Activated CD4-positive, CD25-positive, alpha-beta regulatory T cell (primary cell): ENCODE data around the gene ANKRD36.
"Not testable (repeated sequence)": the region's sequence is repeated elsewhere in the genome, so short reads cannot be mapped to it uniquely, and the experiment has no call there.

Experiments used
- DNase-seq, 4 experiments: peaks; one replicate each; lab custom pipeline; 2025; lab: John Stamatoyannopoulos, UW

The ANKRD36 gene

DNA sequence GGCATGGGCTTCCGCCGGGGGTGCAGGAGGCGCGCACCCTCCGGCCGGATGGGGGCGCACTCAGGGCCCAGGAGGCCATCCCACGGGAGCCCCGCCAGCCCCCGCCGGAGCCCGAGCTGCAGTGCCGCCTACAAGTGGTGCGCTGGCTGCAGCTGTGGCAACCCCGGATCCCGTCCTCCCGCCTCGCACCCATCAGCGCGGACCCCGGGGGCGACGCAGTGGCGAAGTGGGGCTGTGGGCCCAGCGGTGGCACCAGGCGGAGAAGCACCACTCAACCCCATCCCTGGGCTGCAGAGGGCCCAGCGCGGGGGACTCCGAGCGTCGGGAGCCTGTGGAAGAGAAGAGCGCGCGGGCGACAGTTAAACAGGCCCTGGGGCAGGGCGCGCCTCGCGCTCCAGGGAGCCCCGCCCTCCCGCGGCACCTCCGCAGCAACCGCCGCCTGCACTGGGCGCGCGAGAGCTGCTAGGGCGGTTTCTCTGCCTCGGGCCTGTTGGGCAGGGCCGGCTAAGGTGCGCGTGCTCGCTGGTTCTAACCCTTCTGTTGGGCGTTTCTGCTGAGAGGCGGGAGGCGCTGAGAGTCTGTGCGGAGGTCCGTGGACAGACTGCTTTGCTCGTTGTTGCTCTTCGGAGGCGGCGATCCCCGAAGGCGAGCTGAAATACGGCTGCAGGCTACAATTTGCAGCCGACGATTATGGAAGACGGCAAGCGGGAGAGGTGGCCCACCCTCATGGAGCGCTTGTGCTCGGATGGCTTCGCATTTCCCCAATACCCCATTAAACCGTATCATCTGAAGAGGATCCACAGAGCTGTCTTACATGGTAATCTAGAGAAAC, at the start of gene ANKRD36:
ANKRD36 (plus strand) TSS at position 104 of the 832 bp plus-strand sequence; CDS start at position 691, 587 bp downstream.
- not testable (repeated sequence) for DNase-seq

DNA sequence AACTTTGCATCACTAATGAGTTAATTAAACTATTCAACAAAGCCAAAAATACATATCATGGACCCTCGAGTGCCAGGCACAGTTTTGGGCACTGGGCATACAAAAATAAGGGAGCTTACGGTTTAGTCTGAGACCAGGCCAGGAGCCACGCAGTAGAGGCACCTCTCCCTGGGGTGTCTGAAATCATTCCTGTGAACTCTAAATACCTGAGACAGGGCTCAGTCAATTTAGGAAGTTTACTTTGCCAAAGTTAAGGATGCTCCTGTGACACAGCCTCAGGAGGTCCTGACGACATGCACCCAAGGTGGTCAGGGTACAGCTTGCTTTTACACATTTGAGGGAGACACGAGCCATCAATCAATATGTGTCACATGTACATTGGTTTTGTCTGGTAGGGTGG, 46.9 kb upstream of the ANKRD36 start:
- DNase-seq: not testable (repeated sequence)

- DNase-seq: no peak
Measured at GRCh38 chr2:97067279-97068004, 45.5 kb upstream of the ANKRD36 start.

GRCh38 chr2:97068074-97068473, 44.9 kb upstream of the ANKRD36 start:
- DNase-seq: no peak

- not testable (repeated sequence) for DNase-seq
Measured at GRCh38 chr2:97068722-97069121, 44.2 kb upstream of the ANKRD36 start.

GRCh38 chr2:97070915-97071314, 42.0 kb upstream of the ANKRD36 start:
- DNase-seq: not testable (repeated sequence)

DNA sequence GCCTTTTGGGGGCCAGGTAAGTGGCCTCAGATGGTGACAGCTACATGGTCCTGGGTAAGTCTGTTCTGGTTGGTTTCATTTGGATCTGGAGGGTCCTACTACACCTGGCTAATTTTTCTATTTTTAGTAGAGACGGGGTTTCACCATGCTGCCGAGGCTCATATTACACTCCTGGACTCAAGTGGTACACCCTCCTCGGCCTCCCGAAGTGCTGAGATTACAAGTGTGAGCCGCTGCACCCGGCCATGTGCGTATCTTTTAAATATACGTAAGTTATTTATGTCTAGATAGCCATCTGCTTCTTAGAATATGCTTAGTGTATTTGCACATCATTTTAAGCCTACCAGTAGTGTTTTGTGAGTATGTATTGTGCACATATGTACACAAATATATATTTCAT, 35.7 kb upstream of the ANKRD36 start:
- not testable (repeated sequence) for DNase-seq

DNA sequence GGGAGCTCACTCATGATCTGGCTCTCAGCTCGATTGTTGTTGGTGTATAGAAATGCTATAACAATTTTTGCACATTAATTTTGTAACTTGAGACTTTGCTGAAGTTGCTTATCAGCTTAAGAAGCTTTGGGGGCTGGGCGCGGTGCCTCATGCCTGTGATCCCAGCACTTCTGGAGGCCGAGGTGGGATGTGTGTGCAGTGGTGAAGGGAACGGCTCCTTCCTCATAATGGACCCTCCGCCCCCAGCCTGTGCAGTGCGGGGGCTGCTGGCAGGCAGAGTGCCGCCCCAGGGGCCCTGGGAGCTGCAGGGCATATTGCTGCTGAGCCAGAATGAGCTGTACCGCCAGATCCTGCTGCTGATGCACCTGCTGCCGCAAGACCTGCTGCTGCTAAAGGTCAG, 32.1 kb upstream of the ANKRD36 start:
- not testable (repeated sequence) for DNase-seq

DNA sequence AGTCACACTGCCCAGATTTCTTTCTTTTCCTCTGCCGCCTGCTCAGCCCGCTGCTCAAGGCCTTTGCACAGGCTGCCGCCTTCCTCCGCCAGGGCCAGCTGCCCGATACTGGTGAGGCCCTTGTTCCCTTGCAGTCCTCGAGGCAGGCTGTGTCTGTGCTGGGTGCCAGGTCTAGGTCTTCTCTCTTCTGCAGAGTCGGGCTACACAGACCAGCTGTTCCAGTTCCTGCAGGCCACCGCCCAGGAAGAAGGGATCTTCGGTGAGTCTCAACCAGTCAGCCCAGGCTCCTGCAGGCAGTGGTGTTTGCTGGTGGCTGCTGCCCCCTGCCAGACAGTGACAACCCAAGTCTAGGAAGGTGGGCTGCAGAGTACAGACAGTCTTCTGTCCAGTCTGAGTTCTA, 30.7 kb upstream of the ANKRD36 start:
- not testable (repeated sequence) for DNase-seq

DNA sequence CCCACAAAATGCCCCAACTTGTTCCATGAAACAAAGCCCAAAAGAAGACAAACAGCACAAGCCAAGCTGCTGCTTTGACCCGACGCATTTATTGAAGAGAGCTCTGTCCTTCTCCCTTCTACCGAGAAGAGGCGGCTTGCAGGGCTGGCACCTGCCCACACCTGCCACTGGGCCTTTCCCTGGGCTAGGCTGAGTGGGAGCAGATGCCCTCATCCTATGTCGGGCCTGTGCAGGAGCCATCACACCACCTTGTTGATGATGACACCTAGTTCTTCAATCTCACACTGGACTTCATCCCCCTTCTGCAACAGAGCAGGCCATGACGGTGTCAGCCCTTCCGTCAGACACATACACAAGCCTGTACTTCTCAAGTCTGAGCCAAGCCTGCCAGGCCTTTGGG, 29.4 kb upstream of the ANKRD36 start:
- not testable (repeated sequence) for DNase-seq

GRCh38 chr2:97085093-97085492, 27.9 kb upstream of the ANKRD36 start:
- DNase-seq: not testable (repeated sequence)

- not testable (repeated sequence) for DNase-seq
Measured at GRCh38 chr2:97088706-97089105, 24.2 kb upstream of the ANKRD36 start.

- not testable (repeated sequence) for DNase-seq
Measured at GRCh38 chr2:97092946-97093345, 20.0 kb upstream of the ANKRD36 start.

DNA sequence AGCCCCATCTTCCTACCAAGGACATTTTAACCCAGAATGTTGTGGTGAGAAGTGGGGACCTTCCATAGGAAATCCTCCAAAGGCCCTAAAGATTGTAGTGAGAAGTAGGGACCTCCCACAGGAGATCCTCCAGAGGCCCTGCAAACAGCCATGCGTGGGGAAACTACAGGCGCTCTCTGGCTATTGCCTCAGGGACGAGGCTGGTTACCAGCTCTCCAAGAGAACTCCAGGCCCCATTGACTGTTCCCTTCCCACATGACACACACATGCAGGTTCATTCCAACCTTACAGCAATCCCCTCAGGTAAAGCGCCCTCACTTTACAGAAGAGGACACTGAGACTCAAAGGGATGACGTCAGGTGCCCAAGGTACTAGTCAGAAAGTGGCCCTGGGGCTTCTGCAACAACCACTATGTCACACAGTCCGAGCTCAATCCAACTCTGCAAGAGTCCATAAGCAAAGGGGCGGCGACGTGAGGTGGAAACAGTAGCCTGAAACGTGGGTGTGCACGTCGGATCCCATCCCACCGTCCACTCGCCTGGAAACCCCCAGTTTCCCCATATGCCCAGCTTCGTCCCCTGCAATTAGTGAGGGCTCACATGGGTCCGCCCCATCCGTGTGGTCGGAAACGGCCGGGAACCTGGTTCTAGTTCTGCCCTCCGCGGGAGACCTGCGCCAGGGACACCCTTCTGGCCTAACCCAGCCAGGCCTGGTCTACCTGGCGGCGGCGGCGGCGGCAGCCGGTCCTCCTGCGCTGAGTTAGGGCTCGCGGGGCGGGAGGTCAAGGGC, 18.8 kb upstream of the ANKRD36 start:
- DNase-seq: not testable (repeated sequence)

DNA sequence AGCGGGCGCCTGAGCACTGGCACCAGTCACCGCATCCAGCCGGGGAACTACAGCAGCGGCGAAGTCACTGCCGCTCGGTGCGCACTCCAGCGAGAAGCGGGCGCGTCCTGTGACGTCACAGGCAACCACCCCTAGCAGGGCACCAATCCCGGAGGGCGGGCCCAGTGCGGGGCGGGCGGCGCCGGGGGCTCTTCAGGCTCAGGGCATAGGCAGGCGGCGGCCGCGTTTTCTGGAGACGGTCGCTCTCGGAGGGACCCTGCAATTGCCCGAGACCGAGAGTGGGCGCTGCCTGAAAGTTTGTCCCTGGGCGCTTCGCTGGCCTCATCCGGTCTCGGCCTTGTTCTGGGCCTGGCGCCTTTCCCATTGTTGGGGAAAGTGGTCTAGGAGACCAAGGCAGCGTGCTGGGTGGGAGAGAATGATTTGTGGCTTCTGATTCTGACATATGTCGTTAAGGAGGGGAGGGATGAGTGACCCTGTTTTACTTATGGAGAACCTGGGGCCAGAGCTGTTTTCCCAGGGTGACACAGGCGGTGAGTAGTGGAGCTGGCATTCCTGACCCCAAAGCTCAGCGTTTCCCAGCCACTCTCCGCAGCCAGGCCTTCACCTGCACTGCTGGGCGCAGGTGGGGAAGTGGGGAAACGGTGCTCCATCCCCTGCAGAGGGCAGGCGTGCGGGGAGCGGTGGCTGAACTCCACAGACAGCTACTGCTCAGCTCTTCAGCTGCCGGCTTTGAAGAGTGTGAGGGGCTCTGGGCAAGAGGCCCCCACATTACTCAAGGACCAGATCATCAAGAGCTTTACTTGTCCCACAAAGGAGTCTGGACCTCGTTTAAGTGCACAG, 18.0 kb upstream of the ANKRD36 start, which contains the start of gene FAHD2B:
FAHD2B (minus strand) TSS at position 111 of the 840 bp plus-strand sequence. CDS start 3,176 bp downstream, outside the sequence.
- DNase-seq: peak; percentile 32 to 75 (median 71)

GRCh38 chr2:97095661-97096060, 17.3 kb upstream of the ANKRD36 start:
- DNase-seq: no peak

DNA sequence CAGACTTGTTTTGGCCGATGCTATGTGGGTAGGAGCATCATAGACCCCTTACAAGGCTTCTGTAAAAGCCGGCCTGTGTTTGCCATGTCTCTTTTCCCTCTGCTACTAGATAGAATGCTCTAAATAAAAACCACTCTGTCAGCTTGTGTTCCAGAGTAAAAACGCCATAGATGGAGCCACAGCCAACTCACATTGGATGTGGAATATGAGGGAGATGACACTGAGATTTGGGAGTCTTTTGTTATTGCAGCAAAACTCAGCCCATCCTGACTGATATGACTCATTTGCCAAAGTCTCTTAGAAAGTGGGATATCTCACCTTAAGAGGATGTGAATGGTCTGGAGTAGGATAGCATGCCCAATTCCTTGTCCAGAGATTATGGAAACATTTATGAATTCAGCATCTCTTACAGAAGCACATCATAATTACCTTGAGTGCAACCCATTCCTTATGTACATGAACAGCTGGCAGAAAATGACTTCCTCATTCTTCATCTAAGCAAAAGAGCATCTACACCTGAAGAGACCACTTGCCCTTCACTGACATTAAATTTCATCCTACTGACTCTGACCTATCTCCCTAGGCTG, 14.1 kb upstream of the ANKRD36 start:
- DNase-seq: not testable (repeated sequence)

DNA sequence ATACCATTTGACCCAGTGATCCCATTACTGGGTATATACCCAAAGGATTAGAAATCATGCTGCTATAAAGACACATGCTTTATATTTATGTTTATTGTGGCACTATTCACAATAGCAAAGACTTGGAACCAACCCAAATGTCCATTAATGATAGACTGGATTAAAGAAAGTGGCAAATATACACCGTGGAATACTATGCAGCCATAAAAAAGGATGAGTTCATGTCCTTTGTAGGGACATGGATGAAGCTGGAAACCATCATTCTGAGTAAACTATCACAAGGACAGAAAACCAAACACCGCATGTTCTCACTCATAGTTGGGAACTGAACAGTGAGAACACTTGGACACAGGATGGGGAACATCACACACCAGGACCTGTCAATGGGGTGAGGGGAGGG, 6.1 kb upstream of the ANKRD36 start:
- not testable (repeated sequence) for DNase-seq

GRCh38 chr2:97111246-97111645, 1.7 kb upstream of the ANKRD36 start:
- not testable (repeated sequence) for DNase-seq

DNA sequence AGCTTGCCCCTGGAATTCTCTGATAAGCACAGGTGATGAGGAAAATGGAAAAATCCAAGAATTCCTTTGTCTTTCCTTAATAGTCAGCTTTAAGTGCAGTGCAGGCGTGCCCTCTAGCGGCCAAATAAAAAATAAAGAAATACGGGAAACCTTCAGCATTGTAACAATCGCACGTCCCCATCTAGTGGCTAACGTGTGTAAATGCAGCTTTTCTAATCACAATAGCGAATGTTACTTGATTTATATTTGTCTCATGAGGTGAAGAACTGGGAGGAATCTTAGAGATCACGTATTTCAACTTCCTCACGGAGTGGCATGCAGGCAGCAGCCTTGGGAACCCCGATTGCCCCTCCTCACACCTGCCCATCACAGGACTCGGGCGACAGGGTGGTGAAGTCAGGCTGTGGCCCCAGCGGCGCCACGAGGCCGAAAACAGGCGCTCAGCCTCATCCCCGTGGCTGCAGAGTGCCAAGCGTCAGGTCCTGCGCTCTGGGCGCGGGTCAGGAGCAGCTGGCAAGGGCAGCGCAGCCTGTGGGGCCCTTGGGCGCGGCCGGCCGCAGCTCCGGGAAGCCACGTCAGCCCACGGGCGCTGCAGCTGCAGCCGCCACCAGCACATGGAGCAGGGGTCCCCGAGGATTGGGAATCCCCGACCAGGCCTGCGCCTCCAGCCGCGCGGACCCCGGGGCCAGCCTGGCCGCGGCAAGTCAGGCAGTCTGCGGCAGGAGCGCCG, 468 bp upstream of the ANKRD36 start:
- DNase-seq: not testable (repeated sequence)
